HFF-Myc (cell line): ENCODE measurements around the gene FAM78A.

ENCODE experiments used
- DNase-seq: peaks from one replicate; pipeline ENCODE4 v3.0.0-alpha.2; 2011; ENCODE audit warnings: low read depth; ENCODE audit errors: extremely low read depth
- H3K4me3 ChIP-seq: replicated peaks from 2 replicates; pipeline ENCODE4 v1.5.1; 2011; ENCODE audit warnings: low read depth, mild to moderate bottlenecking, control low read depth, low read length
- TF ChIP-seq, protein P1 (sequence below): IDR thresholded peaks from 2 replicates; pipeline ENCODE4 v1.5.1; 2012; ENCODE audit warnings: mild to moderate bottlenecking, low read depth, low read length, control low read depth; ENCODE audit errors: missing control alignments

The FAM78A gene

DNA sequence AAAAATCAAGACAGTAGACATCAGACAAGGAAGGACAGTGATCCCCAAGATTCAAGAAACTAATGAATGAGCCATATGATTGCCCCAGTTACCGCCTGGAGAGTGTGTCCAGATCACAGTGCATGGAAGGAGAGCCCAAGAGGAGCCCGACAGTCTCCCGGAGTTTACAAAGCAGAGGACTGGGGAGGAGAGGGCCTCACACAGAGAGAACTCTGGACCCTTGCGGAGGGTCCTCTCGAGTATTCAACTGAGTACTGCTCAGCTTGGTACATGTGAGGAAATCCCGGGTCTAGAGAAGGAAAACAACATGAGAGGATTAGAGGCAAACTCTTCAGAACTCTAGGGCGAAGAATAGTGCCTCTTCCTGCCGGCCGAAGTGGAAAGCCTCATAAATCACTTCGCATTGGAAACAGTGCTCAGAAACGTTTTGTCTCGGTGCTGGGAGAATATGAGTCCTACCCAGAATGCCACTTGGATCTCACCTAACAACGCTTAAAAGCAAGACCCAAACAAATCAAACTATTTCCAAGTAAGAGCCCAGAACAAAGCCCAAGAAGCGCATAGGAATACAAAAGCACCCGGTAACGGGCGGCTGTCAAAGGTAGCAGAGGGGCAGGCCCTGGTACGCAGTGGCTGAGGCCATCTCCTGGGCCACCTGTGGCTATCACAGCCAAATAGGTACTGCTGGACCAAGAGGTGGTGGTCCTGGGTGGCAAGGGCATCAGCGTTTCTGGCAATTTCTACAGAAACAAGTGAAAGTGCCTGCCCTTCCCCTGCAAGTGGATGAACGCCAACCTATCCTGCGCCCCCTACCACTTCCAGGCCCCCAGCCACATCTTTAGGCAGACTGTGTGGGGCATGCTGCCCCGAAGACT, 36.0 kb downstream of the FAM78A start:
- no peak for DNase-seq
- TF ChIP-seq, protein P1, sequence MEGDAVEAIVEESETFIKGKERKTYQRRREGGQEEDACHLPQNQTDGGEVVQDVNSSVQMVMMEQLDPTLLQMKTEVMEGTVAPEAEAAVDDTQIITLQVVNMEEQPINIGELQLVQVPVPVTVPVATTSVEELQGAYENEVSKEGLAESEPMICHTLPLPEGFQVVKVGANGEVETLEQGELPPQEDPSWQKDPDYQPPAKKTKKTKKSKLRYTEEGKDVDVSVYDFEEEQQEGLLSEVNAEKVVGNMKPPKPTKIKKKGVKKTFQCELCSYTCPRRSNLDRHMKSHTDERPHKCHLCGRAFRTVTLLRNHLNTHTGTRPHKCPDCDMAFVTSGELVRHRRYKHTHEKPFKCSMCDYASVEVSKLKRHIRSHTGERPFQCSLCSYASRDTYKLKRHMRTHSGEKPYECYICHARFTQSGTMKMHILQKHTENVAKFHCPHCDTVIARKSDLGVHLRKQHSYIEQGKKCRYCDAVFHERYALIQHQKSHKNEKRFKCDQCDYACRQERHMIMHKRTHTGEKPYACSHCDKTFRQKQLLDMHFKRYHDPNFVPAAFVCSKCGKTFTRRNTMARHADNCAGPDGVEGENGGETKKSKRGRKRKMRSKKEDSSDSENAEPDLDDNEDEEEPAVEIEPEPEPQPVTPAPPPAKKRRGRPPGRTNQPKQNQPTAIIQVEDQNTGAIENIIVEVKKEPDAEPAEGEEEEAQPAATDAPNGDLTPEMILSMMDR, result no peak
- H3K4me3 ChIP-seq, result no peak overlapping the region

DNA sequence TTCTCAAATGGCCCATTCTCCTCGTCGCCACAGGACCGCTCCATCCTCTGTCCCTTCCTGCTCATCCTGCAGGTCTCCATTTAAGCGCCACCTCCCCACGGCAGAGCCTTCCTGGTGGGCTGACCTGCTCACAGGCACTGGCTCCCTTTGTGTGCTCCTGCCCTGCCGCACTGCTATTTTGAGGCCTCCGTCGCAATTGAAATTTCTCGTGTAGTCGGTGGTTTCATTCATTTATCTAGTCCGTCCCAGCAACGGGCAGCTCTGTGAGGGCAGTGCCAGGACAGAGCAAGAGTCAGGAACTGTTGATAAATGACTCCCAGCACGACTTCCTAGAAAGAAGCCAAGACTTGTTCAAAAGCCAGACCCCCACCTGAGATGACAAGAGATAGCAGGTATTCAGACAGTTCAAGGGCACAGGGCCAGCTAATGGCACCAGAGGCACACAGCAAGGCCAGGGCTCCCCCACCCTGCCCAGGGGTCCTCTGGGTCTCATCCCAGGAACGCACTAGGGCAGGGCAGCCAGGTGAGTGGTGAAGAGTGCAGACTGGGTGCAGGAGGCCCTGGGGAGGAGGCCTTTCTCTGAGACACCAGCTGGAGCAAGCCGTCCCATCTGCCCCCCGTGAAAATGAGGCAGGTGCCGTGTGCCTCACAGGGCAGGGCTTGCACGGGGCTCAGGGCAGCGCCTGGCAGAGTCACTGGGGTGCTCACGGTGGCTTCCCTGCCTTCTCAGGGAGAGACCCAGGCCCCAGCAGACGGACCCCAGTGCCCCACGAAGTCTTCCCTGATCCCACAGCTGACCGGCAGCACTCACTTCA, 36.9 kb downstream of the FAM78A start:
- TF ChIP-seq, protein P1, result no peak
- DNase-seq, result no peak

DNA sequence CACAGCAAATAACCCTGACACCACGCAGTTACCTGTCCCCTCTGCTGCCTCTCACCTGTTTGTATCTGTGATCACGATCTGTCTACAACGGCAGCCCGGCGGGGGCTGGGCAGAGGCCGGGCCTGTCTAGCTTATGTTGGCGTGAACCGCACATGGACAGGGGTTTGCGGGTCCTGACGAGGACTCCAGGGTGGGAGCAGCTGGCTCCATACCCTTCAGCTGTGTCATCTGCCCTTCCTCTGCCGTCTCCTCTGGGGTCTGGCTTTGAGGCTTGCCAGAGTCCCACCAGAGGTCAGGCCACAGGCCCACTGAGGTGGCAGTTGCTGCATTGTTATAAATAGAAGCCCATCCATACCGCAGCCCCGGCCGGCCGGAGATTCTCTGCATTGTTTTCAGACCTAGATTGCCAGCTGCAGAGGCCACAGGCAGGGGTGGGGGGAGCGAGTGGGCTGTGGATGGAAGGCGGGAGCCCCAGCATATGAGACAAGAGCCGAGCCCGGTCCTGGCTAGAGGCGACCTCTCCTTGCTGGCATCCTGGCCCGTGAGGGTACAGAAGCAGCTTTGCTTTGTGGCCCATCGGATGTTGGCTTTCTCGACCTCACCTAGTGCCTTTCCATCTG, 37.8 kb downstream of the FAM78A start:
- DNase-seq, result no peak
- TF ChIP-seq, protein P1, result no peak
- no peak overlapping the region for H3K4me3 ChIP-seq

More for the DNA sequence above, 36.9 kb downstream of the FAM78A start:
- no peak overlapping the region for H3K4me3 ChIP-seq

DNA sequence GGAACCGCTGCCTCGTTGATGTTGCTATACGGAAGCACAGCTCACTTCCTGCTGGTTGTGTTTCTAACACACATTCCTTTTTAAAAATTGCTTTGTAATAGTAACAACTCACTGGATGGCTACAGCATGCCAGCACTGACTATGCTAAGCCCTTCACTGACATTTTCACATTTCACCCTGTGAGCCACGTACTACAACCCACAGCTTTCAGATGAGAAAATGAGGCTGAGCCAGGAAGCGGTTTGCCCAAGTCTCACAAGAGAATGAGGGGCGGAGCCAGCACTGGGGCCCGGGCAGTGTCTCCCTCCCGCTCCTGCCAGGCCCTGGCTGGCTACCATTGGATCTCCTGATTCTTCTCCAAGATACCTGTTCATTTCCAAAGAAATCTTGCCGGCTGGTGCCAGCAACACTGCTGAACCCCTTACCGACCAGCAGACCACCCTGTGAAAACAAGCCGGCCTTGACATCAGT, 38.3 kb downstream of the FAM78A start:
- no peak overlapping the region for H3K4me3 ChIP-seq
- DNase-seq, result peak; percentile 16
- TF ChIP-seq, protein P1, result no peak

DNA sequence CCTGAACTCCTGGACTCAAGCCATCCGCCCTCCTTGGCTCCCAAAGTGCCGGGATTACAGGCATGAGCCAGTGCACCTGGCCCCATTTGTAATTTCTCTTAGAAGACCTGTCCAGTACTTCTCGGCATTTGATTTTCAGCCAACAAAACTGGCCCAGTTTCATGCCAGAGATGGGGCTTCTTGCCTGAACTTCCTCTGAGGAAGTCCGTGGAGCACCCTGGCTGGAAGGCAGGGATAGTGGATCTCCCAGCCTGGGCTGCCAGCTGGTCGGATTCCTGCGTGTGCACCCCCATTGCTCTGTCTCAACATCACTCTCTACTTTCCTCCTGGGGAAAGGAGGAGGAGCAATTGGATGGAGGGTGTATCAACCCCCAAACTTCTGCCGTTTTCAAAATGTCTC, 39.0 kb downstream of the FAM78A start:
- DNase-seq, result no peak
- TF ChIP-seq, protein P1, result no peak

DNA sequence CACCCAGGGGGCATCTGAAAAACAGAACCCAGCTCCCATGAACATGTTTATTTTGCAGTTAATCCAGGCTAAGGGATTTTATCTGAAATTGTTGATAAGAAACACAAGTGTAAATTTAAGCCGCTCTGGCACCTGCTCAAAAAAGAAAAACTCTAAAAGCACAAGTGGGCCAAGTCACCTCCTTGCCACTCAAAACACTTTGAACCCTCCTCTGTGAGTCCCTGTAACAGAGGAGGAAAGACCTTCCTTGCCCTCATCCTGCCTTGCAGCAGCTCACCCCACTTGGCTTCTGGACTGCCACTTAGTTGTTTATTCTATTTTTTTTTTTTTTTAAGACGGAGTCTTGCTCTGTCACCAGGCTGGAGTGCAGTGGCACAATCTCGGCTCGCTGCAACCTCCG, 39.5 kb downstream of the FAM78A start:
- H3K4me3 ChIP-seq, result no peak overlapping the region
- DNase-seq, result no peak
- TF ChIP-seq, protein P1, result no peak

More for the DNA sequence above, 39.0 kb downstream of the FAM78A start:
- no peak overlapping the region for H3K4me3 ChIP-seq
